Pancreas (tissue), 10 donors: ENCODE measurements around the gene ZNF423. TPM values are rescaled to one million over a fixed set of nuclear protein-coding genes. Genes with fewer than 3 reads are reported as not detected.
A peak's percentile ranks its signal among the peaks of the same experiment; 100 is the strongest.

ENCODE experiments used
- ATAC-seq, 4 donors: fragments of 200-7000 bp; cut with Tn5 transposase; one replicate each; pipeline versions ENCODE4 v1.8.0 to v1.9.1; 2020; ENCODE audit warnings: mild to moderate bottlenecking in 4 of 4, moderate library complexity in 4 of 4
- DNase-seq, 6 donors: peaks; one replicate each; pipeline ENCODE4 v3.0.0-alpha.2; 2020
- FAIRE-seq: peaks from 2 replicates; lab custom pipeline; 2012; peaks lifted over from hg19 to GRCh38; lab: Jason Lieb, UNC
- H3K27ac ChIP-seq, 4 donors: fragments of 200-600 bp; sonication (generic); 1 replicate in 3 of 4; 2 replicates in 1 of 4; pipeline versions ENCODE4 v1.5.0 to v1.8.0; 2020
- H3K27me3 ChIP-seq, 4 donors: fragments of 200-600 bp; one replicate each; pipeline ENCODE4 v1.8.0; 2021
- H3K36me3 ChIP-seq, 3 donors: fragments of 200-600 bp; sonication (generic) in 1 of 3; one replicate each; pipeline versions ENCODE4 v1.5.0 to v1.8.0; 2020 to 2021
- H3K4me1 ChIP-seq, 3 donors: fragments of 200-600 bp; one replicate each; pipeline ENCODE4 v1.8.0; 2021
- H3K4me3 ChIP-seq, 4 donors: fragments of 200-600 bp; sonication (generic) in 2 of 4; one replicate each; pipeline versions ENCODE4 v1.5.0 to v1.8.0; 2020 to 2021
- H3K9me3 ChIP-seq, 4 donors: fragments of 200-600 bp; one replicate each; pipeline ENCODE4 v1.8.0; 2021
- WGBS, 2 donors: extraction: QIAGEN DNeasy Blood & Tissue Kit; methylation state at CpG; one replicate each; pipeline ENCODE4 v1.1.7; 2013; 5-methylcytosine and 5-hydroxymethylcytosine counted together
- intact Hi-C, 3 donors: fragments of 100-400 bp; cut with DNase I; formaldehyde crosslinking; loops; one replicate each; pipeline versions ENCODE4 v1.11.1 to v1.14.2; 2022
- polyA plus RNA-seq, 2 donors: library from polyadenylated mRNA; stranded (reverse); fragments of 200-250 nt; gene quantifications; one replicate each; pipeline ENCODE4 v1.2.3, GENCODE V29; 2013
- total RNA-seq, 6 donors: library from RNA; stranded (reverse); fragmentation: NEBNext Ultra II Directional in 4 of 6; extraction: Animal tissue kit (Norgen Biotek cat#: 25700) in 4 of 6; gene quantifications; one replicate each; pipeline versions ENCODE4 v1.2.1 to v1.2.4, GENCODE V29; 2021 to 2023
- TF ChIP-seq, protein P1 (sequence below), 4 donors: fragments of 200-600 bp; sonication (generic) in 3 of 4; IDR thresholded peaks; one replicate each; pipeline versions ENCODE4 v1.5.0 to v1.8.0; 2021; ENCODE audit warnings: antibody characterized with exemption in 4 of 4
- donor health status: healthy with polysubstance abuse.
- donor health status: DM: no; HTN: no; CAD: no; lungs with moderate emphysema.
- donor health status: DM: no; HTN: no; CAD: no.
- donor health status: control.
- donor health status: control.
- donor health status: Bipolar disorder and iron deficiency.
- donor health status: DM: yes; HTN: yes; CAD: no.
- donor health status: DM: no; HTN: no; CAD: no.
- donor health status: DM: no; HTN: no; CAD: no.
- donor health status: DM: yes; HTN: yes; CAD: no.

ZNF423 gene
- total and polyA plus RNA-seq, 8 donors = 0.61 to 5.1 (median 3.0) TPM

DNA sequence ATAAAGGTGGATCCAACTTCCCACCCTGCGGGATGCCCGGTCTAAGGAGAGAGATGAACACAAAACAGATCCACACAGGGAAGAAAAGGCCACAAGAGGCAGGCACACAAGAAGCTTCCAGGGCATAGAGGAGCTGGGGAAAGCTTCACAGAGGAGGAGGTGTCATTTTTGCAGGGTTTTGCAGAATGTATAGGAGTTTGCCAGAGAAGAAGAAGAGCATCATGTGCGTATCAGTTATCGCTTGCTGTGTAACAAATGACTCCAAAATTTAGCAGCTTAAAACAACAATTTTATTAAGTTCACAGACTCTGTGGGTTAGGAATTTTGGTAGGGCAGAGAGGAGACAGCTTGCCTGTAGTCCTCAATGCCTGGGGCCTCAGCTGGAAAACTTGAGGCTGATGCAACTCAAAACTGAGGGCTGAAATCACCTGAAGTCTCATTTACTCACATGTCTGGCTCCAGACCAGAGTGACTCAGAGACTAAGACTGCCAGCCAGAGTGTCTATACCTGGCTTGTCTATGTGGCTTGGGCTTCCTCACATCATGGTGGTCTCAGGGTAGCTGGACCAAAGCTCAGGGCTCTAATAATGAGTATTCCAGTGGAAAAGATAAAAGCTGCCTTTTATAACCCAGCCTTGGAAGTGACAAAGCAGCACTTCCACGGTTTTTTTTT is 33.9 kb upstream of the ZNF423 start:
- DNase-seq = peak in 1 of 6 donors; percentile 16
- Histone ChIP-seq H3K4me1 (no peaks in the 10 kb centered on the region), H3K36me3 (no peaks in the 10 kb centered on the region), H3K27ac (no peak overlapping the region), H3K4me3 (no peak overlapping the region), H3K27me3 (no peaks in the 10 kb centered on the region), H3K9me3 (no peaks in the 10 kb centered on the region)
- intact Hi-C loops = no loop called here
- no peak for ATAC-seq
- WGBS, 2 donors = 89 to 90% methylated on average over 5 of the region's 5 CpGs
- TF ChIP-seq, protein P1, sequence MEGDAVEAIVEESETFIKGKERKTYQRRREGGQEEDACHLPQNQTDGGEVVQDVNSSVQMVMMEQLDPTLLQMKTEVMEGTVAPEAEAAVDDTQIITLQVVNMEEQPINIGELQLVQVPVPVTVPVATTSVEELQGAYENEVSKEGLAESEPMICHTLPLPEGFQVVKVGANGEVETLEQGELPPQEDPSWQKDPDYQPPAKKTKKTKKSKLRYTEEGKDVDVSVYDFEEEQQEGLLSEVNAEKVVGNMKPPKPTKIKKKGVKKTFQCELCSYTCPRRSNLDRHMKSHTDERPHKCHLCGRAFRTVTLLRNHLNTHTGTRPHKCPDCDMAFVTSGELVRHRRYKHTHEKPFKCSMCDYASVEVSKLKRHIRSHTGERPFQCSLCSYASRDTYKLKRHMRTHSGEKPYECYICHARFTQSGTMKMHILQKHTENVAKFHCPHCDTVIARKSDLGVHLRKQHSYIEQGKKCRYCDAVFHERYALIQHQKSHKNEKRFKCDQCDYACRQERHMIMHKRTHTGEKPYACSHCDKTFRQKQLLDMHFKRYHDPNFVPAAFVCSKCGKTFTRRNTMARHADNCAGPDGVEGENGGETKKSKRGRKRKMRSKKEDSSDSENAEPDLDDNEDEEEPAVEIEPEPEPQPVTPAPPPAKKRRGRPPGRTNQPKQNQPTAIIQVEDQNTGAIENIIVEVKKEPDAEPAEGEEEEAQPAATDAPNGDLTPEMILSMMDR (IDR thresholded peaks at IDR 0.05) = no peak
- no peak for FAIRE-seq

DNA sequence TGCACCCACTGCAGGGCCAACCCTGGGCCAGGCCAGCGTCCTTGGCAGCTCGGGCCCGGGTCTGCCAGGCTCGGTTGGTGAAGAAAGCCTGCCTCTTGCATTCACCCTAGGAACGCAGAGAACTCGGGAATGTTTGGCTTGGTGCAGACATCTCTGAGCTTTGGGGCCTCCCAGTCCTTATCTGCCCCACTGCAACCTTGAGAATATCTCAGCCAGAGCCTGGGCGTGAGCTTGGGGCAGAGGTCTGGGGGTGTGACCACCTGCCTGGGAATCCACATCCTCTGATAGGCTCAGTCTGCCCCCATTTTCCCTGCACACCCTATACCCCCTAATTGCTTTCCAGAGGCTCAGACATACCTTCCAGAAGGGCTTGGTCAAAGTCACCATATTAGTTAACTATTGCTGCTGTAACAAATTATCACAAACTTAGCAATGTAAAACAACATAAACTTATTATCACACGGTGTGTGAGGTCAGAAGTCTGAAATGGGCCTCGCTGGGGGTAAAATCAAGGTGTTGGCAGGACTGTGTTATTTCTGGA is 30.7 kb upstream of the ZNF423 start:
- 49 to 53% methylated on average over 9 of the region's 9 CpGs for WGBS, 2 donors
- Histone ChIP-seq H3K9me3 (no peaks in the 10 kb centered on the region), H3K36me3 (no peaks in the 10 kb centered on the region), H3K27me3 (no peaks in the 10 kb centered on the region), H3K4me1 (no peaks in the 10 kb centered on the region), H3K4me3 (no peak overlapping the region), H3K27ac (no peak overlapping the region)
- peak in 2 of 4 donors; percentile 33 to 52 for ATAC-seq
- intact Hi-C loops = no loop called here
- no peak for DNase-seq
- TF ChIP-seq, protein P1 (IDR thresholded peaks at IDR 0.05) = no peak
- no peak for FAIRE-seq

DNA sequence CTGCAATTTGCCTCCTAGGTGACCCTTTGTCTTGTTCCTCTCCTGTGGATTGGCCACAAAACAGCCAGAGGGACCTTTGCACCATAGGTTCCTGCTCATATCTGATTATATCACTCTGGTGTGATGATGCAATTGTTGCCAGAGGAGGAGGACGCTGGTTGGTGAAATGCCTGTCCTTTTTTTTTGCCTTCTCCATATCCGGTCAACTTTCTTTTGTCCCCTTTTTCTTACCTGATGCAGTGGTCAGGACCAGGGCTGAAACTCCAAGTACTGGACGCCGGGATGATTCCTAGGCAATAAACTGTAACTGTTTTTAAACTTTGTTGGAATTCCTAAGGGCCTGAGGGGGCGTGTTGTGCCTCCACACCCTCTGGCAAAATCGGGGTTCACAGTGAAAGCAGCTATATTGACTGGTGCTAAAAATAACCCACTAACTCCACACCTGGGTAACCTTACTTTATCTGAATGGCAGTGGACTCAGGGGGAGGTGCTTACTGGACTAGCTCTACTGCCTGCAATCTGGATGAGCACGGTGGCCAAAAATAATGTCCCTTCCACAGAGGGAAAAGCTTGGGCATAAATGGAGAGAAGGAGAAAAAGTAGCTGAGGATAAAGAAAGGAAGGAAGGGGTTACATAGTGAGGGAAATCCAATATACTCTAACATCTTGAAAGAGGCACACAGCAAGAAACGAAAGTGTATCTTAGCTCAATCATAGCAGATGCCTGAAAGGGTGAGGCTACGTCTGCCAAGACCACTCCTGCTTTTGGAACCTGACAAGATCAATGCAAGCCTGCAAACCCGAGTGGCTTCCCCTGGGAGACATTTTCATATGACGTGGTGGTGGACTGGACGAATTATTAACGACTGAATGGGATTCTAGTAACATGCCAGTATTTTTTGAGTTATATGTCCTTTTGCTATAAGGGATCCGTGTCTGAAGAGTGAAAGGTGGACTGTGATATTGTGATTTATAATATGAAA is 28.4 kb upstream of the ZNF423 start:
- ATAC-seq (peak; percentile 53 to 82 (median 69)), DNase-seq (no peak), FAIRE-seq (no peak)
- Histone ChIP-seq H3K27ac (peak overlapping the region in 1 of 4 donors; percentile 27), H3K9me3 (no peaks in the 10 kb centered on the region), H3K27me3 (no peaks in the 10 kb centered on the region), H3K4me1 (no peaks in the 10 kb centered on the region), H3K36me3 (no peaks in the 10 kb centered on the region), H3K4me3 (no peak overlapping the region)
- TF ChIP-seq, protein P1 (IDR thresholded peaks at IDR 0.05) = no peak
- WGBS, 2 donors = 27 to 29% methylated on average over 14 of the region's 14 CpGs
- intact Hi-C loops = no loop called here

DNA sequence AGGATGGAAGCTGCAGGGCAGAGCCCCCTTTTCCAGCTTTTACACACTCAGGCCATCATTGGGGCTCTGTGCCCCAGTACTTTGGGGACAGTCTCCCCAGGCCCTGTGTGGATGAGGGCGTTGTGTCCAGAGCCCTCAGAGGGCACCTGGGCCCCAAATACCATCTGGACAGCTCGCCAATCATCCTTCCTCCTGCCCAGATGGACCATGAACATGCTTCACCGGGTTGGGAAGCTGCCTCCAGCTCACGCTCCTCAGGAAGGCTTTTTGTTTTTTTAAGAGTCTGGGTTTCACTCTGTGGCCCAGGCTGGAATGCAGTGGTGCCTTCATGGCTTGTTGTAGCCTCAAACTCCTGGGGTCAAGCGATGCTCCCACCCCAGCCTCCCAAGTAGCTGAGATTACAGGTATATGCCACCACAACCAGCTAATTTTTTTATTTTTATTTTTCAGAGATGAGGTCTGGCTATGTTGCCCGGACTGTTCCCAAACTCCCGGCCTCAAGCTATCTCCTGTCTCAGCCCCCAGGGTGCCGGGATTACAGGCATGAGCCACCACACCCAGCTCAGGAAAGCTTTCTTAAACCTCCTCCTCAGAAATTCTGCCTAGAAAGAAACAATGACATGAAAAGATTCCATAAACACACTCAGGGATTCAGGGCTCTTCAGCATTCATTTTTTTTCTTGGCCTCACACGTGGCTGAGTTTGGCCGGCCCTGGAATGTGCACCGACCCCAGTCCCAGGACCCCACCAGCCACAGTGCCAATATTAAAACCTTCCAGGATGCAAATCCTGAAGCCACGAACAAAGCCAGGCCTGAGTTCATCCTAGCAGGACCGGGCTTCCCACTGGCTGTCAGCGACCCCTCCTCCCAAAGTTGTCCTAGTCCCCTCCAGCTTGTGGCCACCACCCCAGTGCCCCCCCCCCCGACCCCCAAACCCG is 27.4 kb upstream of the ZNF423 start:
- ATAC-seq (no peak), DNase-seq (no peak), FAIRE-seq (no peak)
- 59 to 60% methylated on average over 16 of the region's 16 CpGs for WGBS, 2 donors
- H3K4me3 ChIP-seq = no peak overlapping the region
- intact Hi-C loops = no loop called here
- no peaks in the 10 kb centered on the region for H3K9me3 ChIP-seq
- H3K27me3 ChIP-seq = no peaks in the 10 kb centered on the region
- H3K27ac ChIP-seq = no peak overlapping the region
- H3K36me3 ChIP-seq = no peaks in the 10 kb centered on the region
- no peaks in the 10 kb centered on the region for H3K4me1 ChIP-seq
- TF ChIP-seq, protein P1 (IDR thresholded peaks at IDR 0.05) = no peak
